Smooth muscle cell (in vitro differentiated cells): ENCODE measurements around the gene KLHDC9. TPM values are rescaled to one million over a fixed set of nuclear protein-coding genes. Genes with fewer than 3 reads are reported as not detected.

Source experiments
- DNase-seq: peaks from one replicate; lab custom pipeline; 2025; ENCODE audit not compliant: unreplicated experiment; lab: John Stamatoyannopoulos, UW
- H2AFZ ChIP-seq: fragments of 200-600 bp; sonication (generic); 2 replicates; pipeline ENCODE4 v1.6.0; 2016; ENCODE audit warnings: antibody characterized with exemption, low read depth, mild to moderate bottlenecking
- H3F3A ChIP-seq: fragments of 200-600 bp; sonication (generic); 2 replicates; pipeline ENCODE4 v1.6.0; 2017; ENCODE audit warnings: antibody characterized with exemption, low read depth
- H3K27ac ChIP-seq: fragments of 200-600 bp; sonication (generic); 2 replicates; pipeline ENCODE4 v1.5.1; 2016; ENCODE audit warnings: low read depth, mild to moderate bottlenecking
- H3K27me3 ChIP-seq: fragments of 200-600 bp; sonication (generic); 2 replicates; pipeline ENCODE4 v1.6.1; 2016; ENCODE audit warnings: low read depth, mild to moderate bottlenecking
- H3K36me3 ChIP-seq: fragments of 200-600 bp; sonication (generic); 2 replicates; pipeline ENCODE4 v1.5.1; 2016; ENCODE audit warnings: low read depth
- H3K4me1 ChIP-seq: fragments of 200-600 bp; sonication (generic); 2 replicates; pipeline ENCODE4 v1.5.1; 2016; ENCODE audit warnings: low read depth
- H3K4me2 ChIP-seq: fragments of 200-600 bp; sonication (generic); 2 replicates; pipeline ENCODE4 v1.6.0; 2016; ENCODE audit warnings: mild to moderate bottlenecking
- H3K4me3 ChIP-seq: fragments of 200-600 bp; sonication (generic); 2 replicates; pipeline ENCODE4 v1.5.1; 2016; ENCODE audit warnings: mild to moderate bottlenecking
- H3K79me2 ChIP-seq: fragments of 200-600 bp; sonication (generic); 2 replicates; pipeline ENCODE4 v1.6.0; 2016; ENCODE audit warnings: low read depth, mild to moderate bottlenecking
- H3K9ac ChIP-seq: fragments of 200-600 bp; sonication (generic); 2 replicates; pipeline ENCODE4 v1.6.0; 2016; ENCODE audit warnings: low read depth
- H3K9me3 ChIP-seq: fragments of 200-600 bp; sonication (generic); replicated peaks from 2 replicates; pipeline ENCODE4 v1.5.1; 2016; ENCODE audit warnings: low read depth
- H4K20me1 ChIP-seq: fragments of 200-600 bp; sonication (generic); 2 replicates; pipeline ENCODE4 v1.6.0; 2016; ENCODE audit warnings: low read depth
- WGBS: methylation state at CpG from one replicate; pipeline ENCODE4 v1.1.7; 2016; ENCODE audit warnings: low lambda C conversion rate; 5-methylcytosine and 5-hydroxymethylcytosine counted together
- polyA plus RNA-seq: library from polyadenylated mRNA; unstranded; fragments of >200 nt; fragmentation: Nextera tagmentation; extraction: Ambion mirVana; gene quantifications from 2 replicates; pipeline ENCODE4 v1.2.1, GENCODE V29; 2016
- total RNA-seq: library from RNA; depleted of rRNA; stranded (reverse); fragments of >200 nt; gene quantifications from 2 replicates; pipeline ENCODE4 v1.2.3, GENCODE V29; 2014
- TF ChIP-seq, protein P1 (sequence below): fragments of 200-600 bp; sonication (generic); IDR thresholded peaks from 2 replicates; pipeline ENCODE4 v1.5.1; 2017; ENCODE audit warnings: borderline replicate concordance, mild to moderate bottlenecking, antibody characterized with exemption; ENCODE audit not compliant: insufficient read depth, poor library complexity, severe bottlenecking

Gene KLHDC9
- total and polyA plus RNA-seq, 2 experiments from 2014 or later = 2.2 to 4.6 TPM

DNA sequence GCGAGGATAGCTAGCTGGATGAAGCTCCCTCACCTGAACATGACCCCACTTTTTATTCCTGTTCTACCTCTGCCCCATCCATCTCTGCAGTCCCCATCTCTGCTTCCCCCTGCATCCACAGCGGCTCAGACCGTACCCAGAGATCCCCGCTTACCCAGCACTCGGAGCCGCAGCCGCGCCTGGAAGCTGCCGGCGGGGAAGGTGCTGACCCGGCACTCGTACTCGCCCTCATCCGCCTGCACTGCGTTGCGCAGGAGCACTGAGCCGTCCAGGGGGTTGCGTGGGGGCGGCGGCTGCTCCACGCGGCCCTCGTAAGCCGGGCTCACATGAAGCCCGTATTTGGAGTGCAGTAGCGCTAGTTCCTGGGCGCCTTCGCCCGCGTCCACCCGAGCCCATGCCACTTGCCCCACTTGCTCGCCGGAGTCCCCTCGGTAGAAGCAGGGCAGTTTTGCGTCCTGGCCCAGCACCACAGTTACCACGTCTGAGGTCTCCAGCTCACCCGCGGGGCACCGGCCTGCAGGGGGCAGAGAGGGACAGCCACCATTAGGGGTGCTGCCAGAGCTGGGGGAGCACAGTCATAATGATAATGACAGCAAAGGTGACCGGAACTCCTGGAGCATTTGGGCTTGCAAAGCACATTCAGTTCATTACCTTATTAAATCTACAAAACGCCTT, 18.6 kb upstream of the KLHDC9 start:
- H3K9me3 ChIP-seq = no peaks in the 10 kb centered on the region
- H4K20me1 ChIP-seq = no peaks in the 10 kb centered on the region
- no peaks in the 10 kb centered on the region for H3K79me2 ChIP-seq
- H2AFZ ChIP-seq = no peak overlapping the region
- no peaks in the 10 kb centered on the region for H3K27me3 ChIP-seq
- peaks cover 20% of the 10 kb centered on the region for H3K4me1 ChIP-seq
- H3K27ac ChIP-seq = peak overlapping the region; percentile 96
- no peak overlapping the region for H3K4me3 ChIP-seq
- H3K36me3 ChIP-seq = no peaks in the 10 kb centered on the region
- H3K9ac ChIP-seq = no peak overlapping the region
- peak overlapping the region; percentile 53 for H3K4me2 ChIP-seq
- 90% methylated on average over 34 of the region's 41 CpGs for WGBS
- DNase-seq = no peak
- peaks cover 31% of the 10 kb centered on the region for H3F3A ChIP-seq
- TF ChIP-seq, protein P1, sequence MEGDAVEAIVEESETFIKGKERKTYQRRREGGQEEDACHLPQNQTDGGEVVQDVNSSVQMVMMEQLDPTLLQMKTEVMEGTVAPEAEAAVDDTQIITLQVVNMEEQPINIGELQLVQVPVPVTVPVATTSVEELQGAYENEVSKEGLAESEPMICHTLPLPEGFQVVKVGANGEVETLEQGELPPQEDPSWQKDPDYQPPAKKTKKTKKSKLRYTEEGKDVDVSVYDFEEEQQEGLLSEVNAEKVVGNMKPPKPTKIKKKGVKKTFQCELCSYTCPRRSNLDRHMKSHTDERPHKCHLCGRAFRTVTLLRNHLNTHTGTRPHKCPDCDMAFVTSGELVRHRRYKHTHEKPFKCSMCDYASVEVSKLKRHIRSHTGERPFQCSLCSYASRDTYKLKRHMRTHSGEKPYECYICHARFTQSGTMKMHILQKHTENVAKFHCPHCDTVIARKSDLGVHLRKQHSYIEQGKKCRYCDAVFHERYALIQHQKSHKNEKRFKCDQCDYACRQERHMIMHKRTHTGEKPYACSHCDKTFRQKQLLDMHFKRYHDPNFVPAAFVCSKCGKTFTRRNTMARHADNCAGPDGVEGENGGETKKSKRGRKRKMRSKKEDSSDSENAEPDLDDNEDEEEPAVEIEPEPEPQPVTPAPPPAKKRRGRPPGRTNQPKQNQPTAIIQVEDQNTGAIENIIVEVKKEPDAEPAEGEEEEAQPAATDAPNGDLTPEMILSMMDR = no peak

DNA sequence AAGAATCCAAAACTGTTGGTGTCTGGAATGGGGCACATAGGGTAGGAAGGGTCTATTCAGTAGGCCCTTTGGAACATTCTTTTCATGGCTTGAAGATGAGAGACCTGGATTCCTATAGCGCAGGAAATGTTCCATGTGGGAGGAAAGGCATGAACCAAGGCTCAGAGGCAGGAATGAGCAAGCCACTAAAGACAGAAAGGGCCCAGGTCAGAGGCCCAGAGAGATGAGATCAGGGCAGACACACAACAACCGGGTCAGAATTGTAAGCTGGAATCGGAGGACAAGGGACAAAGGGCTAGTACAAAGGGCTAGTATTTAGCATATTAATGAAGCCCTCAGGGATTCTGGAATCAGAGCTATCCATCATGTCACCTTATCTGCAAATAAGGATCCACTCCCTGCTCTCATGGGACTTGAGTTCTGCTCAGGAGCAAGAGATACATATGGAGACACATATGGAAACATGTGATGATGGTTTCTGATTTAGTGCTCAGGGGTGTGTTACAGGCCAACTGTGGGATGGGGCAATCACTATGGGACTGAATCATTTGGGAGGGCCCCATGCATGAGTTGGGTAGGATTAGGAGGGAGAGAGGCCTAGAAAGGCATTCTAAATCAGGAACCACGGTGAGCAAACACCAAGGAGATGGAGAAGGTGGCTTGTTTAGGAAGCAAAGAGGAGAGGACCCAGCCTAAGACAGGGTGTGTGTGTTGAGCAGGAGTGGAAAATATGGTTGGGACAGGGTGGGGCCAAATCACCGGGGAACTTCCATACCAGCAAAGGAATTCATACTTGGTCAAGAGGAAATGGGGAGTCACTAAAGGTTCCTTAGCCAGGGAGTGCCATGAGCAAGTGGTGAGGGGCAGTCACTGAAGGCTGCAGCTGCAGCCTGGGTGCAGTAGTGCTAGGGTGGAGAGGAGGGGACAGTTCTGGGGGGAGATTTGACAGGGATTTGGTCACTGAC, 17.4 kb upstream of the KLHDC9 start:
- Histone ChIP-seq H3K4me1 (peaks cover 25% of the 10 kb centered on the region), H3F3A (peaks cover 31% of the 10 kb centered on the region), H3K4me3 (no peak overlapping the region), H3K79me2 (no peaks in the 10 kb centered on the region), H3K9ac (peak overlapping the region; percentile 64), H4K20me1 (no peaks in the 10 kb centered on the region), H3K4me2 (peak overlapping the region; percentile 53), H3K9me3 (no peaks in the 10 kb centered on the region), H3K27me3 (no peaks in the 10 kb centered on the region), H2AFZ (peak overlapping the region; percentile 23), H3K36me3 (no peaks in the 10 kb centered on the region), H3K27ac (peak overlapping the region; percentile 96)
- no peak for DNase-seq
- 15% methylated on average over 5 of the region's 5 CpGs for WGBS
- TF ChIP-seq, protein P1 = no peak

DNA sequence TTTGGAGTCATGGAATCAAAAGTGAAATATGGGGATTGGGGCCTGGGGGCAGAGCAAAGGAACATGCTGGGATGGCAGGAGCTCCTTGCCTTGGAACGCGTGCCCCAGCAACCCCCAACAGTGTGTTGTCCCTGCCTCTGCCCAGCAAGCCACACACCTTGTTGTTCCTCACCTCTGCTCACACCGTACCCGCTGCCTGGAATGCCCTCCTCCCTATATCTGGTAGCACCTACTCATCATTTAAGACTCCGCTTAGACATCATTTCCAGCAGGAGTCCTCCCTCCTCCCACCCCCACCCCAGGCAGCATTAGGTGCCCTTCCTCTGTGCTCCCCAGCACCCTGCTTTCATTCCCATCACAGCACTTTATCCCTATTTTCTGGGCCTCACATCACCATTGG, 16.6 kb upstream of the KLHDC9 start:
- 58% methylated on average over 5 of the region's 5 CpGs for WGBS

More for the DNA sequence above, 16.6 kb upstream of the KLHDC9 start:
- H3F3A ChIP-seq = peaks cover 31% of the 10 kb centered on the region
- peak overlapping the region; percentile 96 for H3K27ac ChIP-seq
- peak overlapping the region; percentile 53 for H3K4me2 ChIP-seq
- no peaks in the 10 kb centered on the region for H3K27me3 ChIP-seq
- H3K9ac ChIP-seq = peak overlapping the region; percentile 64
- TF ChIP-seq, protein P1 = no peak
- no peak for DNase-seq
- H4K20me1 ChIP-seq = no peaks in the 10 kb centered on the region
- no peaks in the 10 kb centered on the region for H3K79me2 ChIP-seq
- no peaks in the 10 kb centered on the region for H3K9me3 ChIP-seq
- H3K4me1 ChIP-seq = peaks cover 31% of the 10 kb centered on the region
- H3K36me3 ChIP-seq = no peaks in the 10 kb centered on the region
- no peak overlapping the region for H3K4me3 ChIP-seq
- no peak overlapping the region for H2AFZ ChIP-seq
